Measurements from ENCODE around the gene CLIP1.
A peak's percentile ranks its signal among the peaks of the same experiment; 100 is the strongest.
"Not testable (repeated sequence)": the region's sequence is repeated elsewhere in the genome, so short reads cannot be mapped to it uniquely, and the experiment has no call there.

The CLIP1 gene

GRCh38 chr12:122394626-122395194 lies 27.8 kb downstream of the CLIP1 start:
- Mint-ChIP-seq H3K9me3 (no peaks in the 10 kb centered on the region), H3K36me3 (ENCODE audit: low read depth) (peaks cover 19% of the 10 kb centered on the region), H3K4me3 (no peak overlapping the region), H3K27ac (peak overlapping the region; percentile 35), H3K4me1 (ENCODE audit: low read depth) (peaks cover 39% of the 10 kb centered on the region), H3K27me3 (no peaks in the 10 kb centered on the region)
- no peak for DNase-seq

- peaks cover 33% of the 10 kb centered on the region for H3K4me1 Mint-ChIP-seq (ENCODE audit: low read depth)
- H3K9me3 Mint-ChIP-seq, result no peaks in the 10 kb centered on the region
- H3K4me3 Mint-ChIP-seq, result no peak overlapping the region
- H3K27ac Mint-ChIP-seq, result peak overlapping the region; percentile 61
- H3K27me3 Mint-ChIP-seq, result no peaks in the 10 kb centered on the region
- H3K36me3 Mint-ChIP-seq (ENCODE audit: low read depth), result peaks cover 10% of the 10 kb centered on the region
- DNase-seq, result no peak
These were observed 28.7 kb downstream of the CLIP1 start for GRCh38 chr12:122393817-122394216.

GRCh38 chr12:122392411-122392810 lies 30.1 kb downstream of the CLIP1 start:
- H3K36me3 Mint-ChIP-seq (ENCODE audit: low read depth), result peaks cover 8% of the 10 kb centered on the region
- no peak for DNase-seq
- no peak overlapping the region for H3K4me3 Mint-ChIP-seq
- H3K27me3 Mint-ChIP-seq, result no peaks in the 10 kb centered on the region
- peaks cover 33% of the 10 kb centered on the region for H3K4me1 Mint-ChIP-seq (ENCODE audit: low read depth)
- H3K9me3 Mint-ChIP-seq, result no peaks in the 10 kb centered on the region
- no peak overlapping the region for H3K27ac Mint-ChIP-seq

- Mint-ChIP-seq H3K4me1 (ENCODE audit: low read depth) (peaks cover 27% of the 10 kb centered on the region), H3K9me3 (no peaks in the 10 kb centered on the region), H3K36me3 (ENCODE audit: low read depth) (peaks cover 6% of the 10 kb centered on the region), H3K27ac (no peak overlapping the region), H3K27me3 (no peaks in the 10 kb centered on the region), H3K4me3 (no peak overlapping the region)
- DNase-seq, result no peak
These were observed 32.8 kb downstream of the CLIP1 start for GRCh38 chr12:122389677-122390076.

GRCh38 chr12:122387887-122388286 lies 34.6 kb downstream of the CLIP1 start:
- Mint-ChIP-seq H3K27me3 (no peaks in the 10 kb centered on the region), H3K4me3 (no peak overlapping the region), H3K36me3 (ENCODE audit: low read depth) (peaks cover 12% of the 10 kb centered on the region), H3K9me3 (no peaks in the 10 kb centered on the region), H3K4me1 (ENCODE audit: low read depth) (peaks cover 15% of the 10 kb centered on the region), H3K27ac (no peak overlapping the region)
- DNase-seq, result no peak

GRCh38 chr12:122385171-122386016 lies 37.1 kb downstream of the CLIP1 start:
- Mint-ChIP-seq H3K27ac (peak overlapping the region; percentile 36), H3K4me3 (no peak overlapping the region), H3K36me3 (ENCODE audit: low read depth) (peaks cover 23% of the 10 kb centered on the region), H3K9me3 (no peaks in the 10 kb centered on the region), H3K27me3 (no peaks in the 10 kb centered on the region), H3K4me1 (ENCODE audit: low read depth) (peaks cover 12% of the 10 kb centered on the region)
- no peak for DNase-seq

GRCh38 chr12:122382919-122383350 lies 39.5 kb downstream of the CLIP1 start:
- peaks cover 41% of the 10 kb centered on the region for H3K36me3 Mint-ChIP-seq (ENCODE audit: low read depth)
- no peak for DNase-seq
- H3K27me3 Mint-ChIP-seq, result no peaks in the 10 kb centered on the region
- no peak overlapping the region for H3K4me3 Mint-ChIP-seq
- no peaks in the 10 kb centered on the region for H3K9me3 Mint-ChIP-seq
- H3K27ac Mint-ChIP-seq, result no peak overlapping the region
- peaks cover 10% of the 10 kb centered on the region for H3K4me1 Mint-ChIP-seq (ENCODE audit: low read depth)

GRCh38 chr12:122381021-122381420 lies 41.4 kb downstream of the CLIP1 start:
- H3K4me3 Mint-ChIP-seq, result no peak overlapping the region
- no peaks in the 10 kb centered on the region for H3K27me3 Mint-ChIP-seq
- peaks cover 56% of the 10 kb centered on the region for H3K36me3 Mint-ChIP-seq (ENCODE audit: low read depth)
- H3K4me1 Mint-ChIP-seq (ENCODE audit: low read depth), result peaks cover 9% of the 10 kb centered on the region
- no peaks in the 10 kb centered on the region for H3K9me3 Mint-ChIP-seq
- no peak for DNase-seq
- H3K27ac Mint-ChIP-seq, result no peak overlapping the region

- not testable (repeated sequence) for H3K4me3 Mint-ChIP-seq; H3K27me3 Mint-ChIP-seq; DNase-seq; H3K9me3 Mint-ChIP-seq; H3K27ac Mint-ChIP-seq; H3K4me1 Mint-ChIP-seq (ENCODE audit: low read depth)
- H3K36me3 Mint-ChIP-seq (ENCODE audit: low read depth), result peaks cover 72% of the 10 kb centered on the region
These were observed 45.7 kb downstream of the CLIP1 start for GRCh38 chr12:122376751-122377150.

GRCh38 chr12:122374707-122375106 lies 47.8 kb downstream of the CLIP1 start:
- H3K27me3 Mint-ChIP-seq, result no peaks in the 10 kb centered on the region
- H3K4me1 Mint-ChIP-seq (ENCODE audit: low read depth), result peaks cover 7% of the 10 kb centered on the region
- no peaks in the 10 kb centered on the region for H3K9me3 Mint-ChIP-seq
- H3K4me3 Mint-ChIP-seq, result no peak overlapping the region
- H3K27ac Mint-ChIP-seq, result no peak overlapping the region
- peaks cover 79% of the 10 kb centered on the region for H3K36me3 Mint-ChIP-seq (ENCODE audit: low read depth)
- DNase-seq, result no peak

GRCh38 chr12:122371475-122372045 lies 50.9 kb downstream of the CLIP1 start:
- Mint-ChIP-seq H3K4me1 (ENCODE audit: low read depth) (peaks cover 17% of the 10 kb centered on the region), H3K27ac (peak overlapping the region; percentile 12), H3K4me3 (no peak overlapping the region), H3K9me3 (no peaks in the 10 kb centered on the region), H3K36me3 (ENCODE audit: low read depth) (peaks cover 74% of the 10 kb centered on the region), H3K27me3 (no peaks in the 10 kb centered on the region)
- no peak for DNase-seq

- no peak overlapping the region for H3K27ac Mint-ChIP-seq
- no peaks in the 10 kb centered on the region for H3K9me3 Mint-ChIP-seq
- peaks cover 22% of the 10 kb centered on the region for H3K4me1 Mint-ChIP-seq (ENCODE audit: low read depth)
- peaks cover 67% of the 10 kb centered on the region for H3K36me3 Mint-ChIP-seq (ENCODE audit: low read depth)
- no peak overlapping the region for H3K4me3 Mint-ChIP-seq
- no peak for DNase-seq
- H3K27me3 Mint-ChIP-seq, result no peaks in the 10 kb centered on the region
These were observed 54.0 kb downstream of the CLIP1 start for GRCh38 chr12:122368361-122369073.

GRCh38 chr12:122367632-122368031 lies 54.8 kb downstream of the CLIP1 start:
- H3K9me3 Mint-ChIP-seq, DNase-seq, H3K27me3 Mint-ChIP-seq, H3K4me3 Mint-ChIP-seq: not testable (repeated sequence)
- Mint-ChIP-seq H3K4me1 (ENCODE audit: low read depth) (peaks cover 20% of the 10 kb centered on the region), H3K27ac (peak overlapping the region; percentile 34), H3K36me3 (ENCODE audit: low read depth) (peaks cover 73% of the 10 kb centered on the region)

- H3K36me3 Mint-ChIP-seq (ENCODE audit: low read depth), result peaks cover 69% of the 10 kb centered on the region
- H3K27ac Mint-ChIP-seq, result peak overlapping the region; percentile 86
- H3K9me3 Mint-ChIP-seq, result no peaks in the 10 kb centered on the region
- H3K4me3 Mint-ChIP-seq, result no peak overlapping the region
- peaks cover 19% of the 10 kb centered on the region for H3K4me1 Mint-ChIP-seq (ENCODE audit: low read depth)
- H3K27me3 Mint-ChIP-seq, result no peaks in the 10 kb centered on the region
- DNase-seq, result no peak
These were observed 55.6 kb downstream of the CLIP1 start for GRCh38 chr12:122366685-122367475.
